HepG2 (cell line): ENCODE data around the gene NFS1. TPM values are rescaled to one million over a fixed set of nuclear protein-coding genes. Genes with fewer than 3 reads are reported as not detected.

Source experiments
- HNRNPL ChIP-seq: fragments of 200-400 bp; formaldehyde crosslinking; IDR thresholded peaks from 2 replicates; pipeline ENCODE4 v1.6.1; 2017; ENCODE audit warnings: mild to moderate bottlenecking, low read depth, low read length
- IKZF4 ChIP-seq: sonication (generic); formaldehyde crosslinking; IDR thresholded peaks from 2 replicates; pipeline ENCODE4 v1.5.1; 2020; ENCODE audit warnings: borderline replicate concordance, mild to moderate bottlenecking, low read depth, missing genetic modification reagents; ENCODE audit errors: not compliant biosample characterization
- KLF11 ChIP-seq: IDR thresholded peaks from 2 replicates; pipeline ENCODE4 v1.6.1; 2016; ENCODE audit warnings: missing compliant biosample characterization
- SMAD9 ChIP-seq: sonication (generic); formaldehyde crosslinking; IDR thresholded peaks from 2 replicates; pipeline ENCODE4 v1.5.1; 2020; ENCODE audit warnings: mild to moderate bottlenecking, missing genetic modification reagents
- WIZ ChIP-seq: sonication (generic); formaldehyde crosslinking; IDR thresholded peaks from 2 replicates; pipeline ENCODE4 v1.5.1; 2020; ENCODE audit warnings: mild to moderate bottlenecking, missing genetic modification reagents
- ZNF350 ChIP-seq: sonication (generic); formaldehyde crosslinking; IDR thresholded peaks from 2 replicates; pipeline ENCODE4 v1.4.0; 2020; ENCODE audit warnings: mild to moderate bottlenecking, low read depth, missing genetic modification reagents, borderline replicate concordance
- ZNF562 ChIP-seq: sonication (generic); formaldehyde crosslinking; IDR thresholded peaks from 2 replicates; pipeline ENCODE4 v1.8.0; 2022; ENCODE audit warnings: missing genetic modification reagents, borderline replicate concordance
- ZNF572 ChIP-seq: sonication (generic); formaldehyde crosslinking; IDR thresholded peaks from 2 replicates; pipeline ENCODE4 v1.5.1; 2020; ENCODE audit warnings: mild to moderate bottlenecking, missing genetic modification reagents
- ZNF674 ChIP-seq: sonication (generic); formaldehyde crosslinking; IDR thresholded peaks from 2 replicates; pipeline ENCODE4 v1.5.0; 2020; ENCODE audit warnings: low read depth, mild to moderate bottlenecking, missing genetic modification reagents
- polyA plus RNA-seq, 8 experiments: library from polyadenylated mRNA; depleted of rRNA in 3 of 8; stranded (reverse) in 7 of 8; unstranded in 1 of 8; fragments of >200 nt; fragmentation: Illumina TruSeq in 4 of 8; extraction: Trizol in 4 of 8; gene quantifications; 2 replicates each; pipeline versions ENCODE4 v1.2.1 to v1.2.3, GENCODE V29; 2011 to 2016; ENCODE audit warnings: low read depth in 4 of 8, missing spikeins in 1 of 8, mixed read lengths in 1 of 8; ENCODE audit not compliant: insufficient read depth in 1 of 8
- total RNA-seq, 5 experiments: library from RNA; depleted of rRNA; stranded (reverse); fragments of >200 nt; fragmentation: Illumina TruSeq; extraction: Trizol; gene quantifications; 2 replicates each; pipeline ENCODE4 v1.2.3, GENCODE V29; 2016; ENCODE audit warnings: low read depth in 1 of 5
- TF ChIP-seq, protein P1 (sequence below): sonication (generic); formaldehyde crosslinking; IDR thresholded peaks from 2 replicates; pipeline ENCODE4 v1.4.0; 2020; ENCODE audit warnings: low read depth, mild to moderate bottlenecking, missing genetic modification reagents
- TF ChIP-seq, protein P2 (sequence below): sonication (generic); formaldehyde crosslinking; IDR thresholded peaks from 2 replicates; pipeline ENCODE4 v1.4.0; 2020; ENCODE audit warnings: low read depth, mild to moderate bottlenecking, missing genetic modification reagents
- TF ChIP-seq, protein P3 (sequence below), 2 experiments: fragments of 450-650 bp in 1 of 2; sonication (generic) in 1 of 2; formaldehyde crosslinking in 1 of 2; IDR thresholded peaks; 2 replicates each; pipeline versions ENCODE4 v1.6.1 to v1.8.0; 2016 to 2022; ENCODE audit warnings: antibody characterized with exemption in 1 of 2, mild to moderate bottlenecking in 1 of 2, missing genetic modification reagents in 1 of 2
- TF ChIP-seq, protein P4 (sequence below): sonication (generic); formaldehyde crosslinking; IDR thresholded peaks from 2 replicates; pipeline ENCODE4 v1.4.0; 2020; ENCODE audit warnings: mild to moderate bottlenecking, missing genetic modification reagents

Gene NFS1
- total and polyA plus RNA-seq, 2 of the 13 experiments (the other 11 are each of a cell fraction or from before 2014, with no cell fraction given) = 65.9 to 88.1 TPM

DNA sequence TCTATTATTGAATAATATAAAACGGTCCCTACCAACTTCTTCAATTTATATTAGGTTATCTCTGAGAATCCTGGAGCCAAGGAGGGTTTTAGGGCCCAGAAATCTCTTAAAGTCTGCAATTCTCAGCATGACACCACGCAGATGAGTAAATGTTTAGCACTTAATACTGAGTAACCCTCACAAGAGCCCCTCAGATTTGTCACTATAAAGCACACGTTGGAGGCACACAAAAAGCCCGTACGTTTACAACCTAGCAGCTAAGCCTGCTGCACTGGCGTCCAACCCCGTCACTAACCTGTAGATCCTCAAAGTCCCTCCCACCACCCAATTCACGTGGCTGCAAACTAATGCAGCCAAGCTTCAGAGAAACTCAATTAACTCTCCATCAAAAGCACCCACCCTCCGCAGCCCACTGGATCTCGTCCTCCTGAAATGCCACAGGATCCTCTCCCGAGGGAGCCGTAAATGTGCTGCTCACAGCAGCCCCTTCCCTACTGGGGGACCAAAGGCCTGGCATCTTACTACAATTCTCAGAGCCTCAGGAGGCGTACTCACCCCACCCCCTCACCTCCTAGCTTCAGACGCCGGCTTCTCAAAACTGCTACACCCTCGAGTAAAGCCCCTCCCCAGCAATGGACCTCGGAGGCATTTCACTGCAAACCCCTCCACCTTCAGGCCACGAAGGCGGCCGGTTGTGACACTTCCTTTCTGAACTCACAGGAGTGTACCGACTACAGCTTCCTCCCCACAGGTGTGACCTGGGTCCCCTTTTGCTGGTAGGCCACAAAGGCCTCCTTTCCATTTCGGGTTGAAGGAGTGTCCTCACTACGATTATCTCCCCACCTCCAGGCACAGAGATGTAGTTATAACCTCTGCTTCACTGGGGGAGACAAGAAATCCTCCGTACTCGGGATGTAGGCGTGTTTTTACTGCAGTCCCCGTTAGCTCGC, 35.4 kb downstream of the NFS1 start (continued):
- TF ChIP-seq, protein P1, sequence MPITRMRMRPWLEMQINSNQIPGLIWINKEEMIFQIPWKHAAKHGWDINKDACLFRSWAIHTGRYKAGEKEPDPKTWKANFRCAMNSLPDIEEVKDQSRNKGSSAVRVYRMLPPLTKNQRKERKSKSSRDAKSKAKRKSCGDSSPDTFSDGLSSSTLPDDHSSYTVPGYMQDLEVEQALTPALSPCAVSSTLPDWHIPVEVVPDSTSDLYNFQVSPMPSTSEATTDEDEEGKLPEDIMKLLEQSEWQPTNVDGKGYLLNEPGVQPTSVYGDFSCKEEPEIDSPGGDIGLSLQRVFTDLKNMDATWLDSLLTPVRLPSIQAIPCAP (CRISPR knock-in tag) = no peak
- TF ChIP-seq ZNF350 (no peak), ZNF562 (CRISPR knock-in tag) (no peak), KLF11 (0 out of 2 replicates have a peak, but pooled peaks have one; percentile 29), IKZF4 (CRISPR knock-in tag) (no peak), ZNF572 (no peak), WIZ (no peak; the same call in 1 of the 2 replicates), ZNF674 (CRISPR knock-in tag) (no peak), SMAD9 (no peak), HNRNPL (no peak)
- TF ChIP-seq, protein P2, sequence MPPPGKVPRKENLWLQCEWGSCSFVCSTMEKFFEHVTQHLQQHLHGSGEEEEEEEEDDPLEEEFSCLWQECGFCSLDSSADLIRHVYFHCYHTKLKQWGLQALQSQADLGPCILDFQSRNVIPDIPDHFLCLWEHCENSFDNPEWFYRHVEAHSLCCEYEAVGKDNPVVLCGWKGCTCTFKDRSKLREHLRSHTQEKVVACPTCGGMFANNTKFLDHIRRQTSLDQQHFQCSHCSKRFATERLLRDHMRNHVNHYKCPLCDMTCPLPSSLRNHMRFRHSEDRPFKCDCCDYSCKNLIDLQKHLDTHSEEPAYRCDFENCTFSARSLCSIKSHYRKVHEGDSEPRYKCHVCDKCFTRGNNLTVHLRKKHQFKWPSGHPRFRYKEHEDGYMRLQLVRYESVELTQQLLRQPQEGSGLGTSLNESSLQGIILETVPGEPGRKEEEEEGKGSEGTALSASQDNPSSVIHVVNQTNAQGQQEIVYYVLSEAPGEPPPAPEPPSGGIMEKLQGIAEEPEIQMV (CRISPR knock-in tag) = no peak
- TF ChIP-seq, protein P3, sequence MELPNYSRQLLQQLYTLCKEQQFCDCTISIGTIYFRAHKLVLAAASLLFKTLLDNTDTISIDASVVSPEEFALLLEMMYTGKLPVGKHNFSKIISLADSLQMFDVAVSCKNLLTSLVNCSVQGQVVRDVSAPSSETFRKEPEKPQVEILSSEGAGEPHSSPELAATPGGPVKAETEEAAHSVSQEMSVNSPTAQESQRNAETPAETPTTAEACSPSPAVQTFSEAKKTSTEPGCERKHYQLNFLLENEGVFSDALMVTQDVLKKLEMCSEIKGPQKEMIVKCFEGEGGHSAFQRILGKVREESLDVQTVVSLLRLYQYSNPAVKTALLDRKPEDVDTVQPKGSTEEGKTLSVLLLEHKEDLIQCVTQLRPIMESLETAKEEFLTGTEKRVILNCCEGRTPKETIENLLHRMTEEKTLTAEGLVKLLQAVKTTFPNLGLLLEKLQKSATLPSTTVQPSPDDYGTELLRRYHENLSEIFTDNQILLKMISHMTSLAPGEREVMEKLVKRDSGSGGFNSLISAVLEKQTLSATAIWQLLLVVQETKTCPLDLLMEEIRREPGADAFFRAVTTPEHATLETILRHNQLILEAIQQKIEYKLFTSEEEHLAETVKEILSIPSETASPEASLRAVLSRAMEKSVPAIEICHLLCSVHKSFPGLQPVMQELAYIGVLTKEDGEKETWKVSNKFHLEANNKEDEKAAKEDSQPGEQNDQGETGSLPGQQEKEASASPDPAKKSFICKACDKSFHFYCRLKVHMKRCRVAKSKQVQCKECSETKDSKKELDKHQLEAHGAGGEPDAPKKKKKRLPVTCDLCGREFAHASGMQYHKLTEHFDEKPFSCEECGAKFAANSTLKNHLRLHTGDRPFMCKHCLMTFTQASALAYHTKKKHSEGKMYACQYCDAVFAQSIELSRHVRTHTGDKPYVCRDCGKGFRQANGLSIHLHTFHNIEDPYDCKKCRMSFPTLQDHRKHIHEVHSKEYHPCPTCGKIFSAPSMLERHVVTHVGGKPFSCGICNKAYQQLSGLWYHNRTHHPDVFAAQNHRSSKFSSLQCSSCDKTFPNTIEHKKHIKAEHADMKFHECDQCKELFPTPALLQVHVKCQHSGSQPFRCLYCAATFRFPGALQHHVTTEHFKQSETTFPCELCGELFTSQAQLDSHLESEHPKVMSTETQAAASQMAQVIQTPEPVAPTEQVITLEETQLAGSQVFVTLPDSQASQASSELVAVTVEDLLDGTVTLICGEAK (IDR thresholded peaks at IDR 0.05) = no peak
- TF ChIP-seq, protein P3 (CRISPR knock-in tag; IDR thresholded peaks at IDR 0.05) = no peak
- TF ChIP-seq, protein P4, sequence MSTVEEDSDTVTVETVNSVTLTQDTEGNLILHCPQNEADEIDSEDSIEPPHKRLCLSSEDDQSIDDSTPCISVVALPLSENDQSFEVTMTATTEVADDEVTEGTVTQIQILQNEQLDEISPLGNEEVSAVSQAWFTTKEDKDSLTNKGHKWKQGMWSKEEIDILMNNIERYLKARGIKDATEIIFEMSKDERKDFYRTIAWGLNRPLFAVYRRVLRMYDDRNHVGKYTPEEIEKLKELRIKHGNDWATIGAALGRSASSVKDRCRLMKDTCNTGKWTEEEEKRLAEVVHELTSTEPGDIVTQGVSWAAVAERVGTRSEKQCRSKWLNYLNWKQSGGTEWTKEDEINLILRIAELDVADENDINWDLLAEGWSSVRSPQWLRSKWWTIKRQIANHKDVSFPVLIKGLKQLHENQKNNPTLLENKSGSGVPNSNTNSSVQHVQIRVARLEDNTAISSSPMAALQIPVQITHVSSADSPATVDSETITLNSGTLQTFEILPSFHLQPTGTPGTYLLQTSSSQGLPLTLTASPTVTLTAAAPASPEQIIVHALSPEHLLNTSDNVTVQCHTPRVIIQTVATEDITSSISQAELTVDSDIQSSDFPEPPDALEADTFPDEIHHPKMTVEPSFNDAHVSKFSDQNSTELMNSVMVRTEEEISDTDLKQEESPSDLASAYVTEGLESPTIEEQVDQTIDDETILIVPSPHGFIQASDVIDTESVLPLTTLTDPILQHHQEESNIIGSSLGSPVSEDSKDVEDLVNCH (CRISPR knock-in tag) = no peak
